Lung (tissue), 12 donors: Measurements from ENCODE around the gene RWDD1. TPM values are rescaled to one million over a fixed set of nuclear protein-coding genes. Genes with fewer than 3 reads are reported as not detected.

Experiments used
- ATAC-seq: fragments of 200-7000 bp; cut with Tn5 transposase; one replicate; pipeline ENCODE4 v1.9.1; 2020; ENCODE audit warnings: moderate number of reproducible peaks; ENCODE audit not compliant: insufficient read depth, low FRiP score
- DNase-seq, 3 donors: peaks; one replicate each; pipeline ENCODE4 v3.0.0-alpha.2; 2013 to 2017
- H3K27ac ChIP-seq, 2 donors: one replicate each; pipeline ENCODE4 v1.5.1; 2013; ENCODE audit warnings: mild to moderate bottlenecking in 2 of 2, moderate library complexity in 2 of 2, control low read depth in 1 of 2, inconsistent platforms in 1 of 2, low read depth in 1 of 2, low read length in 1 of 2
- H3K27me3 ChIP-seq, 3 donors: one replicate each; pipeline ENCODE4 v1.5.1; 2013; ENCODE audit warnings: low read length in 2 of 3; ENCODE audit not compliant: control insufficient read depth in 3 of 3, insufficient read depth in 3 of 3
- H3K36me3 ChIP-seq, 4 donors: one replicate each; pipeline ENCODE4 v1.5.1; 2013; ENCODE audit warnings: low read length in 4 of 4, mild to moderate bottlenecking in 1 of 4, moderate library complexity in 1 of 4; ENCODE audit not compliant: control insufficient read depth in 4 of 4, insufficient read depth in 4 of 4
- H3K4me1 ChIP-seq, 5 donors: one replicate each; pipeline ENCODE4 v1.5.1; 2013; ENCODE audit warnings: low read length in 5 of 5, mild to moderate bottlenecking in 2 of 5, moderate library complexity in 1 of 5; ENCODE audit not compliant: control insufficient read depth in 5 of 5, insufficient read depth in 5 of 5
- H3K4me3 ChIP-seq: one replicate; pipeline ENCODE4 v1.5.1; 2013; ENCODE audit warnings: mild to moderate bottlenecking, control low read depth, moderate library complexity
- H3K9ac ChIP-seq, 2 donors: one replicate each; pipeline ENCODE4 v1.5.1; 2013; ENCODE audit warnings: low read length in 2 of 2, control low read depth in 1 of 2; ENCODE audit not compliant: insufficient read depth in 1 of 2
- H3K9me3 ChIP-seq, 4 donors: one replicate each; pipeline ENCODE4 v1.5.1; 2013; ENCODE audit warnings: low read length in 3 of 4, mild to moderate bottlenecking in 1 of 4, moderate library complexity in 1 of 4; ENCODE audit not compliant: control insufficient read depth in 4 of 4, insufficient read depth in 3 of 4
- WGBS, 2 donors: extraction: QIAGEN DNeasy Blood & Tissue Kit; methylation state at CpG; one replicate each; pipeline ENCODE4 v1.1.7; 2013; 5-methylcytosine and 5-hydroxymethylcytosine counted together
- polyA plus RNA-seq, 2 donors: library from polyadenylated mRNA; stranded (reverse); fragments of 200-250 nt; gene quantifications; one replicate each; pipeline ENCODE4 v1.2.1, GENCODE V29; 2013
- total RNA-seq, 2 donors: library from RNA; depleted of rRNA in 1 of 2; stranded (reverse); fragments of >200 nt in 1 of 2; gene quantifications; one replicate each; pipeline ENCODE4 v1.2.1, GENCODE V29; 2014 to 2021
- TF ChIP-seq, protein P1 (sequence below): IDR thresholded peaks from 2 replicates; pipeline ENCODE4 v1.5.1; 2012; ENCODE audit warnings: mild to moderate bottlenecking; ENCODE audit errors: control extremely low read depth, extremely low read depth
- donor health status: control.
- donor health status: control.
- donor health status: Bipolar disorder and iron deficiency.
- donor health status: healthy.
- donor health status: DM: yes; HTN: yes; CAD: no.

The RWDD1 gene
- total and polyA plus RNA-seq, 4 donors: 27.2 to 66.9 (median 28.6) TPM

DNA sequence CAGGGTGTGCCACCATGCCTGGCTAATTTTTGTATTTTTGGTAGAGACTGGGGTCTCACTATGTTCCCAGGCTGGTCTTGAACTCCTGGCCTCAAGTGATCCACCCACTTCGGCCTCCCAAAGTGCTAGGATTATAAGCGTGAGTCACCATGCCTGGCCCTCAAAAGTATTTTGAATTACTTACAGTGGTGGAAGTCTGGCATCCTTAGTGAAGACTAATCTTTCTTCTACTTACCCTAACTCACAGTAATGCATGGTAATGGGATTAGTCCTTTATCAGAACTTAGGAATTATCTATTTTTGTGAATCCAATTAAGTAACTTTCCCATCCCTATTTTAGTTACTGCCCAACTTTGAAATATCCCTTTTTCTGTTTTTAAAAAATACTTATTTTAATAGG is 3.9 kb downstream of the RWDD1 start:
- H3K9me3 ChIP-seq: no peaks in the 10 kb centered on the region
- peaks cover 3 to 11% (median 6%) of the 10 kb centered on the region in 4 donors for H3K36me3 ChIP-seq
- no peak overlapping the region for H3K27ac ChIP-seq
- TF ChIP-seq, protein P1, sequence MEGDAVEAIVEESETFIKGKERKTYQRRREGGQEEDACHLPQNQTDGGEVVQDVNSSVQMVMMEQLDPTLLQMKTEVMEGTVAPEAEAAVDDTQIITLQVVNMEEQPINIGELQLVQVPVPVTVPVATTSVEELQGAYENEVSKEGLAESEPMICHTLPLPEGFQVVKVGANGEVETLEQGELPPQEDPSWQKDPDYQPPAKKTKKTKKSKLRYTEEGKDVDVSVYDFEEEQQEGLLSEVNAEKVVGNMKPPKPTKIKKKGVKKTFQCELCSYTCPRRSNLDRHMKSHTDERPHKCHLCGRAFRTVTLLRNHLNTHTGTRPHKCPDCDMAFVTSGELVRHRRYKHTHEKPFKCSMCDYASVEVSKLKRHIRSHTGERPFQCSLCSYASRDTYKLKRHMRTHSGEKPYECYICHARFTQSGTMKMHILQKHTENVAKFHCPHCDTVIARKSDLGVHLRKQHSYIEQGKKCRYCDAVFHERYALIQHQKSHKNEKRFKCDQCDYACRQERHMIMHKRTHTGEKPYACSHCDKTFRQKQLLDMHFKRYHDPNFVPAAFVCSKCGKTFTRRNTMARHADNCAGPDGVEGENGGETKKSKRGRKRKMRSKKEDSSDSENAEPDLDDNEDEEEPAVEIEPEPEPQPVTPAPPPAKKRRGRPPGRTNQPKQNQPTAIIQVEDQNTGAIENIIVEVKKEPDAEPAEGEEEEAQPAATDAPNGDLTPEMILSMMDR: no peak
- H3K4me1 ChIP-seq: peaks cover 2 to 19% (median 8%) of the 10 kb centered on the region in 5 donors
- DNase-seq (no peak), ATAC-seq (no peak)
- no peaks in the 10 kb centered on the region for H3K27me3 ChIP-seq
- 94 to 96% methylated on average over 2 of the region's 2 CpGs for WGBS, 2 donors
- no peak overlapping the region for H3K9ac ChIP-seq
- H3K4me3 ChIP-seq: no peak overlapping the region

DNA sequence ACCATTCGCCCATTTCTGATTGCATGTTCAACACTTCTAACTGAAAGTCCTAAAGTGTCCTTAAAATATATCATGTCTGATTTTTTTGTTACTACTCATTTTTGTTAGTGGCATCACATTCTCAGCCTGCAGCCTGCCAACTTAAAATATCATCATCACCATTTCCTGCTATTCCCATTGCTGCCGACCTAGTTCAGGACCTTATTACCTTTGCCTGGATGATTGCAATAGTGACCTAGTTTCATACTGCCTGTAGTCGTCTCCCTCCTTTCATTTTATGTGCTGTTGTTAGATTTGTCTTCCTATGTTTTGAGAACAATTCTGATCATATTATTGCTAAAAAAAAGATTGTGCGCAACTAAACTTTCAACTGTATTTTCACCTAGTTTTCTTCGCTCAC is 6.2 kb downstream of the RWDD1 start:
- no peak overlapping the region for H3K27ac ChIP-seq
- no peak overlapping the region for H3K4me3 ChIP-seq
- H3K4me1 ChIP-seq: peaks cover 2 to 13% (median 8%) of the 10 kb centered on the region in 5 donors
- peaks cover 4 to 13% (median 6%) of the 10 kb centered on the region in 4 donors for H3K36me3 ChIP-seq
- no peak for ATAC-seq
- H3K9me3 ChIP-seq: no peaks in the 10 kb centered on the region
- no peak overlapping the region for H3K9ac ChIP-seq
- DNase-seq: no peak
- TF ChIP-seq, protein P1: no peak
- 77 to 88% methylated on average over 5 of the region's 5 CpGs for WGBS, 2 donors
- H3K27me3 ChIP-seq: no peaks in the 10 kb centered on the region

DNA sequence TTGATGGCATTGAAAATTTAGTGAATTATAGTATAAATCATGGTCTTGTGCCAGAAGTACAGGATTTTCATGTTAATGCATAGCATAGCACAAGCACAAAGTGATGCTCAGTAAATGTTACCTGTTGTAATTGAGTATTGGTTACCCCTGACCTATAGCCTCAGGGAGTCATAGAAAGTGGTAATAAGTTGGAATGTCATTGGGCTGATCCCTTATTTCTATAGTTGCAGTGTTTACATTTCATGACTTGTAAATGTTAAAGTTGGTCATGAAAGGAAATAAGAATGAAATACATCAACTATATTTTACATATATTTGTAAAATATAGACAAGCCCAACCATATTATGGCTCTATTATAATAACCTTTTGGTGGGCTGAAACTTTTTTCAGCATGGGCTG is 7.0 kb downstream of the RWDD1 start:
- TF ChIP-seq, protein P1: no peak
- peaks cover 0 to 8% (median under 1%) of the 10 kb centered on the region in 5 donors for H3K4me1 ChIP-seq
- no peaks in the 10 kb centered on the region for H3K27me3 ChIP-seq
- DNase-seq: no peak
- peaks cover 4 to 19% (median 10%) of the 10 kb centered on the region in 4 donors for H3K36me3 ChIP-seq
- no peak overlapping the region for H3K9ac ChIP-seq
- no peak for ATAC-seq
- H3K27ac ChIP-seq: no peak overlapping the region
- no peaks in the 10 kb centered on the region for H3K9me3 ChIP-seq
- H3K4me3 ChIP-seq: no peak overlapping the region

DNA sequence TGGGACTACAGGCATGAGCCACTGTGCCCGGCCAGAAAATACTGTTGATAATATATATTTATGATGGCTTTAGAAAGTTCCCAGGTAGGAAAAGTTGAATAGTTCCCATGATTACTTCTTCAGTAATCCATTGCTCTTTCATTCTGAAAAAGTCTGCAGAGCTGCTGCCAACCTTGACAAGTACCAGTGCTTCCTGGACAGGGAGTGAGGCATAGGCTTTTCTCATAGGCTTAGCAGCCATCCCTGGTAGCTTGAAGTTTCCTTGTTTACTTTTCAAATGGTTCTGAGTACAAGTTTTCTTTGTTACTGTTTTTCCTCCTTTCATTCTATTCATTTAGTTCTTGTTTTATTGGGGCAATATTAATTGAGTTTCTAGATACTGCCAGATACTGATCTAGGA is 7.8 kb downstream of the RWDD1 start:
- 100% methylated on average over 1 of the region's 1 CpG for WGBS, 2 donors
- no peak overlapping the region for H3K4me3 ChIP-seq
- H3K9ac ChIP-seq: no peak overlapping the region
- DNase-seq (no peak), ATAC-seq (peak; percentile 66)
- TF ChIP-seq, protein P1: no peak
- no peaks in the 10 kb centered on the region for H3K9me3 ChIP-seq
- peaks cover 0 to 4% (median 0%) of the 10 kb centered on the region in 5 donors for H3K4me1 ChIP-seq
- H3K36me3 ChIP-seq: peaks cover 6 to 20% (median 11%) of the 10 kb centered on the region in 4 donors
- H3K27ac ChIP-seq: no peak overlapping the region
- H3K27me3 ChIP-seq: no peaks in the 10 kb centered on the region
